GM18519 (cell line): Measurements from ENCODE around the gene IMPACT.
A peak's percentile ranks its signal among the peaks of the same experiment; 100 is the strongest.

Experiments used
- ATAC-seq: cut with Tn5 transposase; IDR thresholded peaks from one replicate; pipeline ENCODE4 v1.9.1; 2021; ENCODE audit warnings: mild to moderate bottlenecking, moderate library complexity; ENCODE audit not compliant: unreplicated experiment, low FRiP score

IMPACT gene

GRCh38 chr18:24420551-24420950 is 5.9 kb upstream of the IMPACT start:
- no peak for ATAC-seq

GRCh38 chr18:24421831-24422230 is 4.6 kb upstream of the IMPACT start:
- ATAC-seq: no peak

- no peak for ATAC-seq
These were observed 435 bp upstream of the IMPACT start for GRCh38 chr18:24426073-24426397.

- ATAC-seq: no peak
These were observed 1.0 kb downstream of the IMPACT start for GRCh38 chr18:24427484-24427883.

GRCh38 chr18:24428709-24429108 is 2.2 kb downstream of the IMPACT start:
- ATAC-seq: no peak

GRCh38 chr18:24429188-24429587 is 2.7 kb downstream of the IMPACT start:
- ATAC-seq: no peak

- no peak for ATAC-seq
These were observed 6.1 kb downstream of the IMPACT start for GRCh38 chr18:24432618-24433017.

GRCh38 chr18:24436939-24437338 is 10.5 kb downstream of the IMPACT start:
- no peak for ATAC-seq

- ATAC-seq: peak; percentile 50
These were observed 17.4 kb downstream of the IMPACT start for GRCh38 chr18:24443870-24444269.

- peak; percentile 64 for ATAC-seq
These were observed 20.0 kb downstream of the IMPACT start for GRCh38 chr18:24446453-24446852.

- no peak for ATAC-seq
These were observed 20.6 kb downstream of the IMPACT start for GRCh38 chr18:24446953-24447538.

- no peak for ATAC-seq
These were observed 21.5 kb downstream of the IMPACT start for GRCh38 chr18:24447961-24448360.

- ATAC-seq: no peak
These were observed 30.1 kb downstream of the IMPACT start for GRCh38 chr18:24456549-24456948.

GRCh38 chr18:24459772-24460171 is 33.3 kb downstream of the IMPACT start:
- ATAC-seq: no peak

GRCh38 chr18:24460388-24460787 is 33.9 kb downstream of the IMPACT start, which contains the start of gene HRH4:
TSS of gene HRH4 (plus strand) at chr18:24460637. CDS start at chr18:24460729, 92 bp downstream.
- ATAC-seq: no peak

GRCh38 chr18:24461996-24462395 is 35.5 kb downstream of the IMPACT start:
- ATAC-seq: no peak

- no peak for ATAC-seq
These were observed 36.6 kb downstream of the IMPACT start for GRCh38 chr18:24462838-24463775.

GRCh38 chr18:24465486-24465885 is 39.0 kb downstream of the IMPACT start:
- no peak for ATAC-seq

GRCh38 chr18:24466771-24467170 is 40.3 kb downstream of the IMPACT start:
- no peak for ATAC-seq

- no peak for ATAC-seq
These were observed 43.6 kb downstream of the IMPACT start for GRCh38 chr18:24470022-24470618.

- ATAC-seq: no peak
These were observed 44.3 kb downstream of the IMPACT start for GRCh38 chr18:24470805-24471204.

- no peak for ATAC-seq
These were observed 46.1 kb downstream of the IMPACT start for GRCh38 chr18:24472591-24472990.
